GM23338 (cell line): ENCODE results near the gene DPP3.

ENCODE experiments used
- EZH2phosphoT487 ChIP-seq: fragments of 200-600 bp; sonication (generic); IDR thresholded peaks from one replicate; pipeline ENCODE4 v1.8.1; 2018; ENCODE audit warnings: antibody characterized with exemption; ENCODE audit not compliant: unreplicated experiment
- POLR2AphosphoS5 ChIP-seq: IDR thresholded peaks from 2 replicates; pipeline ENCODE4 v1.6.1; 2016; ENCODE audit warnings: antibody characterized with exemption, low read depth
- TF ChIP-seq, protein P1 (sequence below), 2 experiments: fragments of 200-600 bp in 1 of 2; sonication (generic) in 1 of 2; conservative IDR thresholded peaks; 2 replicates each; pipeline versions ENCODE4 v1.5.1 to v1.6.1; 2016 to 2017; ENCODE audit warnings: antibody characterized with exemption in 2 of 2, low read depth in 2 of 2, mild to moderate bottlenecking in 2 of 2, moderate library complexity in 1 of 2
- TF ChIP-seq, protein P2 (sequence below): IDR thresholded peaks from one replicate; pipeline ENCODE4 v1.6.1; 2018; ENCODE audit warnings: antibody characterized with exemption; ENCODE audit not compliant: unreplicated experiment

DNA sequence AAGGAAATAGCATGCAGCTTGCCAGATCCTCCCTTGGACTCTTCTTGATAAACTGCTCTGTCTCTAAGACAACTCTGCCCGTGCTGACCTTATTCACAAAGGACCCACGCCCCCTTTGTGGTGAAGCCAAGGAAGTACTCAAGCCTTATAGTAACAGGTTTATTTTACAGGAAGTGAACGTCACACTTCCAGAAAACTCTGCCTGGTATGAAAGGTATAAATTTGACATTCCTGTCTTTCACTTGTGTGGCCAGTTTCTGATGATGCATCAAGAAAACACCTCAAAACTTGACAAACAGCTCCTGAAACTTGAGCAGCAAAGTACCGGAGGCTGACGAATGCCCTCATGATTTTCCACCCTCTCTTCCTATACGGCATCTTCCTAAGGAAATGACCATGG lies 26.0 kb upstream of the DPP3 start:
- TF ChIP-seq, protein P1, sequence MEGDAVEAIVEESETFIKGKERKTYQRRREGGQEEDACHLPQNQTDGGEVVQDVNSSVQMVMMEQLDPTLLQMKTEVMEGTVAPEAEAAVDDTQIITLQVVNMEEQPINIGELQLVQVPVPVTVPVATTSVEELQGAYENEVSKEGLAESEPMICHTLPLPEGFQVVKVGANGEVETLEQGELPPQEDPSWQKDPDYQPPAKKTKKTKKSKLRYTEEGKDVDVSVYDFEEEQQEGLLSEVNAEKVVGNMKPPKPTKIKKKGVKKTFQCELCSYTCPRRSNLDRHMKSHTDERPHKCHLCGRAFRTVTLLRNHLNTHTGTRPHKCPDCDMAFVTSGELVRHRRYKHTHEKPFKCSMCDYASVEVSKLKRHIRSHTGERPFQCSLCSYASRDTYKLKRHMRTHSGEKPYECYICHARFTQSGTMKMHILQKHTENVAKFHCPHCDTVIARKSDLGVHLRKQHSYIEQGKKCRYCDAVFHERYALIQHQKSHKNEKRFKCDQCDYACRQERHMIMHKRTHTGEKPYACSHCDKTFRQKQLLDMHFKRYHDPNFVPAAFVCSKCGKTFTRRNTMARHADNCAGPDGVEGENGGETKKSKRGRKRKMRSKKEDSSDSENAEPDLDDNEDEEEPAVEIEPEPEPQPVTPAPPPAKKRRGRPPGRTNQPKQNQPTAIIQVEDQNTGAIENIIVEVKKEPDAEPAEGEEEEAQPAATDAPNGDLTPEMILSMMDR (conservative IDR thresholded peaks at IDR 0.05; ENCODE audit: low read depth in 2 of 2) = no peak
- no peak for TF ChIP-seq EZH2phosphoT487
- TF ChIP-seq POLR2AphosphoS5 = no peak
- TF ChIP-seq, protein P2, sequence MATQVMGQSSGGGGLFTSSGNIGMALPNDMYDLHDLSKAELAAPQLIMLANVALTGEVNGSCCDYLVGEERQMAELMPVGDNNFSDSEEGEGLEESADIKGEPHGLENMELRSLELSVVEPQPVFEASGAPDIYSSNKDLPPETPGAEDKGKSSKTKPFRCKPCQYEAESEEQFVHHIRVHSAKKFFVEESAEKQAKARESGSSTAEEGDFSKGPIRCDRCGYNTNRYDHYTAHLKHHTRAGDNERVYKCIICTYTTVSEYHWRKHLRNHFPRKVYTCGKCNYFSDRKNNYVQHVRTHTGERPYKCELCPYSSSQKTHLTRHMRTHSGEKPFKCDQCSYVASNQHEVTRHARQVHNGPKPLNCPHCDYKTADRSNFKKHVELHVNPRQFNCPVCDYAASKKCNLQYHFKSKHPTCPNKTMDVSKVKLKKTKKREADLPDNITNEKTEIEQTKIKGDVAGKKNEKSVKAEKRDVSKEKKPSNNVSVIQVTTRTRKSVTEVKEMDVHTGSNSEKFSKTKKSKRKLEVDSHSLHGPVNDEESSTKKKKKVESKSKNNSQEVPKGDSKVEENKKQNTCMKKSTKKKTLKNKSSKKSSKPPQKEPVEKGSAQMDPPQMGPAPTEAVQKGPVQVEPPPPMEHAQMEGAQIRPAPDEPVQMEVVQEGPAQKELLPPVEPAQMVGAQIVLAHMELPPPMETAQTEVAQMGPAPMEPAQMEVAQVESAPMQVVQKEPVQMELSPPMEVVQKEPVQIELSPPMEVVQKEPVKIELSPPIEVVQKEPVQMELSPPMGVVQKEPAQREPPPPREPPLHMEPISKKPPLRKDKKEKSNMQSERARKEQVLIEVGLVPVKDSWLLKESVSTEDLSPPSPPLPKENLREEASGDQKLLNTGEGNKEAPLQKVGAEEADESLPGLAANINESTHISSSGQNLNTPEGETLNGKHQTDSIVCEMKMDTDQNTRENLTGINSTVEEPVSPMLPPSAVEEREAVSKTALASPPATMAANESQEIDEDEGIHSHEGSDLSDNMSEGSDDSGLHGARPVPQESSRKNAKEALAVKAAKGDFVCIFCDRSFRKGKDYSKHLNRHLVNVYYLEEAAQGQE = no peak
